OCI-LY7 (cell line): Measurements from ENCODE around the gene PLXNB2. TPM values are rescaled to one million over a fixed set of nuclear protein-coding genes. Genes with fewer than 3 reads are reported as not detected.

Experiments
- BruUV-seq: library from RNA; stranded (reverse); fragments of 400-500 nt; replicated peaks from 2 replicates; lab custom pipeline; 2021; lab: Mats Ljungman, UMichigan
- CTCF ChIA-PET: fragments of 300-600 bp; sonication (Branson Sonifier 250); formaldehyde crosslinking; loops from one replicate; lab custom pipeline; 2022; ENCODE audit warnings: antibody characterized with exemption; ENCODE audit not compliant: unreplicated experiment; lab: Charles Lee
- POLR2A ChIA-PET: fragments of 300-600 bp; sonication (Branson Sonifier 250); formaldehyde crosslinking; loops from one replicate; lab custom pipeline; 2022; ENCODE audit warnings: antibody characterized with exemption; lab: Charles Lee
- DNase-seq: peaks from one replicate; pipeline ENCODE4 v3.0.0-alpha.2; 2015; ENCODE audit warnings: low spot score
- H2AFZ ChIP-seq: fragments of 200-600 bp; sonication (generic), shearing (Covaris generic); 2 replicates; pipeline ENCODE4 v1.6.1; 2014; ENCODE audit warnings: mild to moderate bottlenecking, antibody characterized with exemption, low read length, moderate library complexity
- H3K27ac ChIP-seq: fragments of 200-600 bp; sonication (generic); 2 replicates; pipeline ENCODE4 v1.5.1; 2014; ENCODE audit warnings: mixed run types, low read depth, mild to moderate bottlenecking, moderate library complexity, low read length, inconsistent platforms; ENCODE audit not compliant: poor library complexity, severe bottlenecking
- H3K36me3 ChIP-seq: fragments of 200-600 bp; sonication (generic); 2 replicates; pipeline ENCODE4 v1.6.1; 2014; ENCODE audit warnings: mild to moderate bottlenecking, antibody characterized with exemption, low read length, moderate library complexity, mixed read lengths; ENCODE audit not compliant: insufficient read depth
- H3K4me1 ChIP-seq: fragments of 200-600 bp; sonication (generic); 2 replicates; pipeline ENCODE4 v1.5.1; 2014; ENCODE audit warnings: mild to moderate bottlenecking, low read length; ENCODE audit not compliant: insufficient read depth, poor library complexity, severe bottlenecking
- H3K4me2 ChIP-seq: fragments of 200-600 bp; sonication (generic); 2 replicates; pipeline ENCODE4 v1.6.1; 2014; ENCODE audit warnings: mild to moderate bottlenecking, low read length
- H3K4me3 ChIP-seq: fragments of 200-600 bp; sonication (generic); 2 replicates; pipeline ENCODE4 v1.5.1; 2014; ENCODE audit warnings: mild to moderate bottlenecking, low read depth, low read length; ENCODE audit not compliant: poor library complexity, severe bottlenecking
- H3K79me2 ChIP-seq: fragments of 200-600 bp; sonication (generic); 2 replicates; pipeline ENCODE4 v1.6.1; 2016; ENCODE audit warnings: low read depth, mild to moderate bottlenecking, low read length, moderate library complexity, mixed read lengths; ENCODE audit not compliant: insufficient read depth
- H3K9me2 ChIP-seq: fragments of 200-600 bp; sonication (generic); 2 replicates; pipeline ENCODE4 v1.6.1; 2016; ENCODE audit warnings: mild to moderate bottlenecking, low read length, mixed read lengths; ENCODE audit not compliant: insufficient read depth
- H3K9me3 ChIP-seq: fragments of 200-600 bp; sonication (generic); 2 replicates; pipeline ENCODE4 v1.6.1; 2014; ENCODE audit warnings: mild to moderate bottlenecking, mixed run types, low read length, mixed read lengths
- H4K20me1 ChIP-seq: fragments of 200-600 bp; sonication (generic); 2 replicates; pipeline ENCODE4 v1.6.1; 2014; ENCODE audit warnings: mild to moderate bottlenecking, antibody characterized with exemption, low read length, moderate library complexity, mixed read lengths; ENCODE audit not compliant: insufficient read depth
- EZH2phosphoT487 ChIP-seq: fragments of 200-600 bp; sonication (generic); IDR thresholded peaks from 2 replicates; pipeline ENCODE4 v1.6.1; 2018; ENCODE audit warnings: low read depth, borderline replicate concordance, mild to moderate bottlenecking, mixed run types, antibody characterized with exemption, low read length, moderate library complexity, mixed read lengths
- intact Hi-C: fragments of 100-400 bp; cut with micrococcal nuclease; formaldehyde crosslinking; loops from one replicate; pipeline ENCODE4 v1.10.0; 2022; ENCODE audit not compliant: unreplicated experiment
- total RNA-seq, 2 experiments: library from RNA; depleted of rRNA in 1 of 2; stranded (reverse); fragments of >200 nt in 1 of 2; shearing (Covaris generic) in 1 of 2; gene quantifications; 2 replicates each; pipeline ENCODE4 v1.2.3, GENCODE V29; 2014 to 2022
- TF ChIP-seq, protein P1 (sequence below): fragments of 200-600 bp; sonication (generic); conservative IDR thresholded peaks from 2 replicates; pipeline ENCODE4 v1.5.1; 2014; ENCODE audit warnings: mild to moderate bottlenecking, antibody characterized with exemption, low read length, moderate library complexity, mixed read lengths

The PLXNB2 gene
- total RNA-seq, 2 experiments from 2014 or later = 10.7 to 39.2 TPM

DNA sequence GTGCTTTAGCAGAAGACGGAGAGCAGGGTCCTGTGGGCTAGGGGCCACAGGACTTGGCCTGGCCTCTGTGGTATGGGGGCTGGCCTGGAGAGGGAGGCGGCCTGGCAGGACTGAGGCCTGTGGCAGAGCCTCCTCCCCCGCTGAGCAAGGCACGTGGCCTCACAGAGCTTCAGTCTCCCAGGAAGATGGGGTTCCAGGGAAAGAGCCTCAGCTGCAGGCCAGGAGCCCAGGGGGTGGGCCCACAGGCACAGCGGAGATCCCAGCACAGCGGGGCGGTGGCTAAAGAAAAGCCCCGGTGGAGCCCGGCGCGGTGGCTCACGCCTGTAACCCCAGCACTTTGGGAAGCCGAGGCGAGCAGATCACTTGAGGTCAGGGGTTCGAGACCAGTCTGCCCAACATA, 48.1 kb downstream of the PLXNB2 start:
- H3K9me2 ChIP-seq = no peaks in the 10 kb centered on the region
- H3K4me2 ChIP-seq = no peak overlapping the region
- intact Hi-C loops = no loop called here
- no peaks in the 10 kb centered on the region for H4K20me1 ChIP-seq
- peaks cover 21% of the 10 kb centered on the region for H3K4me1 ChIP-seq
- H3K79me2 ChIP-seq = peaks cover 15% of the 10 kb centered on the region
- POLR2A ChIA-PET = no interaction called here
- H2AFZ ChIP-seq = no peak overlapping the region
- no peak for DNase-seq
- no peak overlapping the region for H3K27ac ChIP-seq
- no peak for TF ChIP-seq EZH2phosphoT487
- TF ChIP-seq, protein P1, sequence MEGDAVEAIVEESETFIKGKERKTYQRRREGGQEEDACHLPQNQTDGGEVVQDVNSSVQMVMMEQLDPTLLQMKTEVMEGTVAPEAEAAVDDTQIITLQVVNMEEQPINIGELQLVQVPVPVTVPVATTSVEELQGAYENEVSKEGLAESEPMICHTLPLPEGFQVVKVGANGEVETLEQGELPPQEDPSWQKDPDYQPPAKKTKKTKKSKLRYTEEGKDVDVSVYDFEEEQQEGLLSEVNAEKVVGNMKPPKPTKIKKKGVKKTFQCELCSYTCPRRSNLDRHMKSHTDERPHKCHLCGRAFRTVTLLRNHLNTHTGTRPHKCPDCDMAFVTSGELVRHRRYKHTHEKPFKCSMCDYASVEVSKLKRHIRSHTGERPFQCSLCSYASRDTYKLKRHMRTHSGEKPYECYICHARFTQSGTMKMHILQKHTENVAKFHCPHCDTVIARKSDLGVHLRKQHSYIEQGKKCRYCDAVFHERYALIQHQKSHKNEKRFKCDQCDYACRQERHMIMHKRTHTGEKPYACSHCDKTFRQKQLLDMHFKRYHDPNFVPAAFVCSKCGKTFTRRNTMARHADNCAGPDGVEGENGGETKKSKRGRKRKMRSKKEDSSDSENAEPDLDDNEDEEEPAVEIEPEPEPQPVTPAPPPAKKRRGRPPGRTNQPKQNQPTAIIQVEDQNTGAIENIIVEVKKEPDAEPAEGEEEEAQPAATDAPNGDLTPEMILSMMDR = no peak
- no TSS peak for BruUV-seq
- CTCF ChIA-PET = no interaction called here
- H3K4me3 ChIP-seq = no peak overlapping the region
- H3K9me3 ChIP-seq = no peaks in the 10 kb centered on the region
- peaks cover 30% of the 10 kb centered on the region; the same call in 1 of the 2 replicates for H3K36me3 ChIP-seq

DNA sequence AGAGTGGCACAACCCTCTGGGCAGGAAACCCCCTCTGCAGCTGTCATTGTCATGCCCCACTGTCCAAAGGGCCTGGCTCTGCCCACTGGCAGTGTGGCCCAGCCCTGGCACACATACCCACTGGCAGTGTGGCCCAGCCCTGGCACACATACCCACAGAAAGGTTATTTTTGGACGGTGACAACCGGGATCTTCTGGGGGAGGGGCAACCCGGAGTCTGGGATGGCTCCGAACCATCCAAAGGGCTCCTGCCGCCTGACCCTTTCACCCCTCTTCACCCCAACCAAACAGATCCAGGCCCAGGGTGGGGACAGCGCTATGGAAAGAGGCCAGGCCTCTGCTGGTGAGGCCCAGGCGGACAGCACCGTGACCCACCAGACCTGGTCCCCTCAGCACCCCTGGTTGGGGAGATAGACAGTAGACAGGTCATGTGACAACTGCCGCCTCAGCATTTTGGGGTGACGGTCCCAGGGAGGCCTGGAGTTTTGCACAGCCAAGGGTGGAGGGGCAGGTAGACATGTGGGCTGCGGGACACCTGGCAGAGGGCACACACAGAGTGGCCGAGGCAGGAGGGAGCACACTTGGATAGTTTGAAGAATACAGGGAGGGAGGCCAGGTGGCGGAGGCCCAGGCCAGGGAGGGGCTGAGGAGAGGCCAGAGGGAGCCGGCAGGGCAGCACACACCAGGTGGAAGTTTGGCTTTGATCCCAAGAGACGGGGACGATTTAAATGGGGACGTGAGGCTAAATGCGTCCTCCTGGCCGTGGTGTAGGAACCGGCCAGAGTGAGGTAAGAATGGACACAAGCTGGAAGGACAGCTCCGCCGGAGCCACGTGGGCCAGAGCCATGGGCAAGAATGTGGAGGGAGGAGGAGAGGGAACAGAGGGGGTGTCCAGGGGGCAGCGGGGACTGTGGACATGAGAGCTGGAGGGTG, 48.8 kb downstream of the PLXNB2 start:
- CTCF ChIA-PET = no interaction called here
- DNase-seq = no peak

More for the DNA sequence above, 48.8 kb downstream of the PLXNB2 start:
- POLR2A ChIA-PET = no interaction called here
- no peak overlapping the region for H2AFZ ChIP-seq
- BruUV-seq = no TSS peak
- peaks cover 35% of the 10 kb centered on the region for H3K36me3 ChIP-seq
- no peaks in the 10 kb centered on the region for H3K9me3 ChIP-seq
- H3K9me2 ChIP-seq = no peaks in the 10 kb centered on the region
- peaks cover 21% of the 10 kb centered on the region for H3K4me1 ChIP-seq
- intact Hi-C loops = no loop called here
- peaks cover 15% of the 10 kb centered on the region for H3K79me2 ChIP-seq
- TF ChIP-seq, protein P1 = no peak
- TF ChIP-seq EZH2phosphoT487 = no peak
- H3K27ac ChIP-seq = no peak overlapping the region
- no peak overlapping the region for H3K4me3 ChIP-seq
- no peaks in the 10 kb centered on the region for H4K20me1 ChIP-seq
- no peak overlapping the region for H3K4me2 ChIP-seq
